ENCODE results near the gene KRT81. TPM values are rescaled to one million over a fixed set of nuclear protein-coding genes. Genes with fewer than 3 reads are reported as not detected.
"Not testable (repeated sequence)": the region's sequence is repeated elsewhere in the genome, so short reads cannot be mapped to it uniquely, and the experiment has no call there.

The KRT81 gene
- total RNA-seq, 2 experiments from 2014 or later = not detected

DNA sequence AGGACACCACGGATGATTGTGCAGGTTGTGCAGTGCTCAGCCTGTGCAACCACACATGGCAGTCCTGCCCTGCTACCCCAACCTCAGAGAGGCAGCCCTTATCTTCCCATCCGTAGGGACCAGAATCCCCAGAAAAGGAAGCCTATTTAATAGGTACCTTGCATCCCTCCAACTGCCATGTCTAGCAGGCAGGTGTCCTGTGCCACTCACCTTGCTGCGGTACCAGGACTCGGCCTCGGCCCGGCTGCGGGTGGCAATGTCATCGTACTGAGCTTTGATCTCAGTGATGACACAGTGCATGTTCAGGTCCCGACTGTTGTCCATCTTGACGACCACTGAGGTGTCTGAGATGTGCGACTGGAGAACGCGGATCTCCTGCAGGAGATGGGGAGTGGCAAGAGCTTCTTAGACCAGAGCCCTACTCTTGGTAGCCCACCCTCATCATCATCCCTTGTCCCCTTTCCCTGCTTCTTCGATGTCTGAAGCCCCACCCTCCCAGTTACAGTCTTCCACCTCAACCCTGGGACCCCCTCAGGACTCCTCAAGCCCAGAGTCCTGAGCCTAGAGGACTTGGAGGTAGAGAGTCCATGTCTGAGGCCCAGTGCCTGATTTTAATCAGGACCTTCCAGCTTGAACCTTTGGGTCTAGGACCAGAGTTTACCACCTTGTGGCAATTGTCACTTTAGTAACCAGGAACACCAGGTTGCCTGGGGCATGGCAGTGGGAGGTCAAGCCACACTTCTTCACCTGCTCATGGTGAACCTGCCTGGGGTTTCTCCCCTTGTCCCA, 37.7 kb downstream of the KRT81 start:
- no peak for DNase-seq
- intact Hi-C loops (cut with micrococcal nuclease) = no loop called here
- Mint-ChIP-seq H3K4me3 (no peak overlapping the region), H3K36me3 (ENCODE audit: low read depth) (no peaks in the 10 kb centered on the region), H3K27ac (no peak overlapping the region), H3K27me3 (peaks cover 48% of the 10 kb centered on the region), H3K4me1 (ENCODE audit: low read depth) (peaks cover 14% of the 10 kb centered on the region), H3K9me3 (no peaks in the 10 kb centered on the region)
- TF ChIP-seq, protein P1, sequence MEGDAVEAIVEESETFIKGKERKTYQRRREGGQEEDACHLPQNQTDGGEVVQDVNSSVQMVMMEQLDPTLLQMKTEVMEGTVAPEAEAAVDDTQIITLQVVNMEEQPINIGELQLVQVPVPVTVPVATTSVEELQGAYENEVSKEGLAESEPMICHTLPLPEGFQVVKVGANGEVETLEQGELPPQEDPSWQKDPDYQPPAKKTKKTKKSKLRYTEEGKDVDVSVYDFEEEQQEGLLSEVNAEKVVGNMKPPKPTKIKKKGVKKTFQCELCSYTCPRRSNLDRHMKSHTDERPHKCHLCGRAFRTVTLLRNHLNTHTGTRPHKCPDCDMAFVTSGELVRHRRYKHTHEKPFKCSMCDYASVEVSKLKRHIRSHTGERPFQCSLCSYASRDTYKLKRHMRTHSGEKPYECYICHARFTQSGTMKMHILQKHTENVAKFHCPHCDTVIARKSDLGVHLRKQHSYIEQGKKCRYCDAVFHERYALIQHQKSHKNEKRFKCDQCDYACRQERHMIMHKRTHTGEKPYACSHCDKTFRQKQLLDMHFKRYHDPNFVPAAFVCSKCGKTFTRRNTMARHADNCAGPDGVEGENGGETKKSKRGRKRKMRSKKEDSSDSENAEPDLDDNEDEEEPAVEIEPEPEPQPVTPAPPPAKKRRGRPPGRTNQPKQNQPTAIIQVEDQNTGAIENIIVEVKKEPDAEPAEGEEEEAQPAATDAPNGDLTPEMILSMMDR (IDR thresholded peaks at IDR 0.05) = no peak
- ChIA-PET CTCF (no interaction called here), POLR2A (interaction anchor here (1.5 kb wide), 1 partner anchor 15 kb away, joined by 3 read pairs; no protein-coding TSS in a partner anchor)
- no peak for ATAC-seq

DNA sequence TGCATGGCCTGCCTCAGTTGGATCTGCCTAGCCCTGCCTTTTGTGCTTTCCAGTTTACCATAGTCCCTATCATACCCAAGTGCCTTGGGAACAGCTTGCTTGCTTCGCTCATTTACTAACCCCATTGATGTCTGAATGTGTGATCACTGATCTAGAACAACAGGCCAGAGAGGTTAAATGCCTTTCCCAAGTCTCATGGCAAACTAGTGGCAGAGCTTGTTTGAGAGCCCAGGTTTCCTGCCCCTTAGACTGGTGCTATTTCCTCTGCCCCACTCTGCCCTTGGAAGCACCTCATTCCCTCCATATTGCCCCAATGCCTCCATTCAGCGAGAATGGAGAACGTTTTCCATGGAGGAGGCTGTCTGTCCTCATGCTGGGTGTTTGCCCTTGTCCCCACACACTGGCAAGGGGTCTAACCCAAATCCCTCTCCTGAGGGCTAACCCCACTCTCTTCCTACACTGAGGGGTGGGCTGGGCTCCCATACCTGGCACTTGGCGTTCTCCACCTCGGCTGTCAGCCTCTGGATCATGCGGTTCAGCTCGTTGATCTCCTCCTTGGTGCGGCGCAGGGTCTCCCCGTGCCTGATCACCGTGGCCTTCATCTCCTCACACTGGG, 38.5 kb downstream of the KRT81 start:
- POLR2A ChIA-PET = interaction anchor here (1.5 kb wide), 1 partner anchor 15 kb away, joined by 3 read pairs; no protein-coding TSS in a partner anchor
- Mint-ChIP-seq H3K9me3 (no peaks in the 10 kb centered on the region), H3K27ac (no peak overlapping the region), H3K4me3 (no peak overlapping the region), H3K27me3 (peaks cover 46% of the 10 kb centered on the region), H3K36me3 (ENCODE audit: low read depth) (no peaks in the 10 kb centered on the region), H3K4me1 (ENCODE audit: low read depth) (peaks cover 14% of the 10 kb centered on the region)
- DNase-seq = no peak
- ATAC-seq = no peak
- CTCF ChIA-PET = interaction anchor here (0.6 to 2.2 kb wide), 4 partner anchors 22 to 39 kb away, joined by 3 to 7 read pairs (median 4); no protein-coding TSS in a partner anchor
- TF ChIP-seq, protein P1 (IDR thresholded peaks at IDR 0.05) = no peak
- intact Hi-C loops (cut with micrococcal nuclease) = no loop called here

DNA sequence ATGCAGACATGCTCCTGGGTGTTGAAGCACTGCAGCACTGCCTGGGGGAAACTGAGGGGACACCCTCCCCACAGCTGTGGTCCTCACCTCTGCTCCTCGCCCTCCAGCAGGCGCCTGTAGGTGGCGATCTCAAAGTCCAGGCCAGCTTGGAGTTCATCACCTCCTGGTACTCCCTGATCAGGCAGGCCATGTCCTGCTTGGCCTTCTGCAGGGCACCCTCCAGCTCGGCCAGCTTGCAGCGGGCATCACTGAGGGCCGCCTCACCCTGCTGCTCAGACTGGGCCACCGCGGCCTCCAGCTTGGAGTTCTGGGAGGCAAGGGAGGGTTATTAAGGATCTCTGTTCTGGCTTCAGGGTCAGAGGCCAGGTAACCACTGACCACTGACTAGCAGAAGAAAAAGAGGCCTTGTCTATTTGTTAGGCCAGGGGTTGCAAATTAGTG, 39.1 kb downstream of the KRT81 start:
- Mint-ChIP-seq H3K4me1 (ENCODE audit: low read depth) (peaks cover 16% of the 10 kb centered on the region), H3K27me3 (peaks cover 41% of the 10 kb centered on the region)
- H3K36me3 Mint-ChIP-seq (ENCODE audit: low read depth); POLR2A ChIA-PET; H3K9me3 Mint-ChIP-seq; H3K27ac Mint-ChIP-seq; DNase-seq; intact Hi-C loops (cut with micrococcal nuclease); H3K4me3 Mint-ChIP-seq: not testable (repeated sequence)
- peak; percentile 34 for ATAC-seq
- CTCF ChIA-PET = interaction anchor here (0.6 to 2.2 kb wide), 8 partner anchors 13 to 95 kb away, joined by 3 to 7 read pairs (median 4); no protein-coding TSS in a partner anchor
- TF ChIP-seq, protein P1 (IDR thresholded peaks at IDR 0.05) = peak; percentile 24

DNA sequence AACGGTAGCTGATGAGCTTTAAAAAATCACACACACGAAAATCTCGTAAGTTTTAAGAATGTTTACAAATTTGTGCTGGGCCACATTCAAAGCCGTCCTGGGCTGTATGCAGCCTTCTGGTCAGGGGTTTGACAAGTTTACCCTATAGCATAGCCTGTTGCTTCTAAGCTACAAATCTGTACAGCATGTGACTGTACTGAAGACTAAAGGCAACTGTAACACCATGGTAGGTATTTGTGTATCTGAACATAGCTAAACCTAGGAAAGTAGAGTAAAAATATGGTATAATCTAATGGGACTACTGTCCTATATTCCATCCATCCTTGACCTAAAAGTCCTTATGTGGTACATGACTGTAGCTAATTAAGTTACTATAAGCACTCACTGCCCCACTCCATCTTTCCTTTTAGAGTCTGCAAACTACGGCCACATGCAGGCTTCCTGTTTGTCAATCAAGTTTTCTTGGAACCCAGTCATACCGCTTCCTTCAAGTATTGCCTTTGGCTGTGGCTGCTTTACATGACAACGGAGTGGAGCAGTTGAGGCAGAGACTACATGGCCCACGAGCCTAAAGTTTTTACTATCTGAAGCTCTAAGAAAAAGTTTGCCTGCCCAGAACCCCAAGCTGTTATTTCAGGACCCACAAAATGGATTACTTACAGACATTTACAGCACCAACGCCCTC, 39.8 kb downstream of the KRT81 start:
- Mint-ChIP-seq H3K4me3 (no peak overlapping the region), H3K4me1 (ENCODE audit: low read depth) (peaks cover 17% of the 10 kb centered on the region), H3K27ac (no peak overlapping the region), H3K9me3 (no peaks in the 10 kb centered on the region), H3K36me3 (ENCODE audit: low read depth) (no peaks in the 10 kb centered on the region), H3K27me3 (peaks cover 34% of the 10 kb centered on the region)
- ChIA-PET CTCF (interaction anchor here (0.9 to 3.1 kb wide), 8 partner anchors 12 to 95 kb away, joined by 3 to 14 read pairs (median 4); no protein-coding TSS in a partner anchor), POLR2A (interaction anchor here (1.0 kb wide), 1 partner anchor 8 kb away, joined by 3 read pairs; no protein-coding TSS in a partner anchor)
- TF ChIP-seq, protein P1 (IDR thresholded peaks at IDR 0.05) = no peak
- ATAC-seq (peak; percentile 79), DNase-seq (peak; percentile 37)
- intact Hi-C loops (cut with micrococcal nuclease) = no loop called here

Measured in activated CD8-positive, alpha-beta T cell treated with anti-CD3 and anti-CD28 coated beads for 36 hours (primary cell).